HS-27A (cell line): Measurements from ENCODE around the gene CAPZB.

Experiments used
- DNase-seq: peaks from one replicate; pipeline ENCODE4 v3.0.0-alpha.2; 2012; ENCODE audit warnings: low read depth, missing footprints

CAPZB gene

DNA sequence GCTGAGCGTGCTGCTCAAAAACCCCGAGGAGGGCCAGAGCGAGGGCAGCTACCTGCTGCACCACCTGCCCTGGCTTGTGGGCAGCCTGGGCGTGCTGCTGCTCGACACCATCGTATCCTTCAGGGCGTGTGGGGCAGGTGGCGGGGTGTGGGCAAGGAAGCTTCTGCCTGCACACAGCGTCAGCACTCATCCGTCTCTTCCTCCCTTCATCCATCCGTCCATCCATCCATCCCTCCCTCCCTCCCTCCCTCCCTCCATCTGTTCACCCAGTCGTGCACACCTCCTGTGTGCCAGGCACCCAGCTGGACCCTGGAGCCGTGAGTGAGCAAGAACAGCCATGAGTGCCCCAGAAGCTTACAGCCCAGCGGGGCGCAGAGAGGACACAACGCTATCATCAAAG is 158.0 kb downstream of the CAPZB start:
- no peak for DNase-seq

DNA sequence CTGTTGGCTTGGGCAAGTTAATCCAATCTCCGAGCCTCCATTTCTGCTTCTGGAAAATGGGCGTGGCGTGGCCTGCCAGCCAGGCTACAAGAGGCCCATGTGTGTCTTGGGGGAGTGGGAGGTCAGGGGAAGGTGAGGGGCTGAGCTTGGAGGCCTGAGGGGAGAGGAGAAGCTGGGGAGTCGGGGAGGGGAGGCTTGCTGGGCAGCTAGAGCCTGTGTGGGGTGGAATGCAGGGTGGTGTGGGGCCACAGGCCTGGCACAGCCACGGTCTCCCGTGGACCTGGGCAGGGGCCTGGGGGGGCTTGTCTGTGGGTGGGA is 158.6 kb downstream of the CAPZB start:
- no peak for DNase-seq

DNA sequence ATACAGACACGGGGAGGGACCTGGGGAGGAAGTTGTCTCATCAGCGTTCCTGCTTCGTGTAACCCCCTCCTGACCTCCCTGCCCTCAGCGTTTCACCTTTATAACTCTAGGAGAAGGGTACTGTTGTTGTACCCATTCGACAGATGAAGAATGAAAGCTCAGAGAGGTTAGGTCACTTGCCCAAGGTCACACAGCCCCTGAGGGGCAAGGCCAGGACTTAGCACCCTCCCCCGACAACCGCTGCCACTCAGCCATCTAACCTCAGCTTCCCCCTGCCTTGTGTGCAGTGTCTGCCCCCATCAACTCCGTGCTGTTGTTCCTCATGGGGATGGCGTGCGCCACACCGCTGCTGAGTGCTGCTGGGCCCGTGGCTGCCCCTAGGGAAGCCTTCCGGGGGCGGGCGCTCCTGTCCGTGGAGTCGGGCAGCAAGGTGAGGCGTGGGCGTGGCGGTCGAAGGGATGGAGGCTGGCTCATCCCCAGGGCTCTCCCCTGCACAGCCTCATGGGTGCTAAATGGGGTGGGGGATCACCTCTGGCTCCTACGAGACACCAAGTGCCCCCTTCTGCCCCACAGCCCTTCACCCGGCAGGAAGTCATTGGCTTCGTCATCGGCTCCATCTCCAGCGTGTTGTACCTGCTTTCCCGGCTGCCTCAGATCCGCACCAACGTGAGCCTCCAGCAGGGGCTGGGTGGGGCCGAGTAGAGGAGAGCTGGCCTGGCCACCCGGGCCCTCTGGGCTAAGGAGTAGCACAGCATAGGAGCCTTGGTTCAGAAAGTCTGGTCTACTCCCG is 159.2 kb downstream of the CAPZB start:
- no peak for DNase-seq

DNA sequence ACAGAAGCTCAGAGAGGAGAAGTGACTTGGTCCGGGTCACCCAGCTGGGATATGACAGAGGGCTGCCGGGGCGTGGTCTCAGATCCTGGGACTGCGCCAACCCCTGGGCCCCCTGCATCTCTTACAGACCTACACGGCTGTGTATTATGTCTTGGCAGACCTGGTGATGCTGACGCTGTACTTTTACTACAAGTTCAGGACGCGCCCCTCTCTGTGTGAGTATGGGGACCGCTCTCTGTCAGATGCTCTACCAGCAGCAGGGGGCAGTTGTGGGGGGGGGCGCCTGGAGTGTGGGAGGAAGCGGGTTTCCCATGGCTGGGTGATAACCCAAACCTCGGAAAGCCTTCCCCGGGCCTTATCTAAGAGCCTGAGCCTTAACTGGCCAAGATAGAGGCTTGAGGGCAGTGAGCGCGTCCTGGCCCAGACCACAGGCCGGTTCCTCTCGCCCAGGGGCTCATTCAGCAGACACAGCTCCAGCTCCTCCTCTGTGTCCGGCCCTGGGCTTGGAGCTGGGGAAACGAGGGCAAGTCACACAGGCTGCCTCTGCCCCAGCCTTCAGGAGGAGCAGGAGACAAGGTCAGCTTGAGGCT is 159.9 kb downstream of the CAPZB start:
- no peak for DNase-seq

DNA sequence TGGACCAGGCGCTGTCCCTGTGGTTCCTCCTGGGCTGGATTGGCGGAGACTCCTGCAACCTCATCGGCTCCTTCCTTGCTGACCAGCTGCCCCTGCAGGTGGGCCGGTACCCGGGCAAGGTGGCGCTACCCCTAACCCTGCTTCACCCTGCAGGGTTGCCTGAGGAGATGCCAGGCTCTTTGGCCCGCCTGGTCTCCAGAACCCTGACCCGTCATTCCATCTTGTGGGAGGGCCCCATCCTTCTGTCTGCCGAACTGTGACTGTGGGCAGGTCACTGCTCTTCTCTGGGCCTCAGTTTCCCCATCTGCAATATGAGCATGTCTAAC is 160.7 kb downstream of the CAPZB start:
- no peak for DNase-seq

DNA sequence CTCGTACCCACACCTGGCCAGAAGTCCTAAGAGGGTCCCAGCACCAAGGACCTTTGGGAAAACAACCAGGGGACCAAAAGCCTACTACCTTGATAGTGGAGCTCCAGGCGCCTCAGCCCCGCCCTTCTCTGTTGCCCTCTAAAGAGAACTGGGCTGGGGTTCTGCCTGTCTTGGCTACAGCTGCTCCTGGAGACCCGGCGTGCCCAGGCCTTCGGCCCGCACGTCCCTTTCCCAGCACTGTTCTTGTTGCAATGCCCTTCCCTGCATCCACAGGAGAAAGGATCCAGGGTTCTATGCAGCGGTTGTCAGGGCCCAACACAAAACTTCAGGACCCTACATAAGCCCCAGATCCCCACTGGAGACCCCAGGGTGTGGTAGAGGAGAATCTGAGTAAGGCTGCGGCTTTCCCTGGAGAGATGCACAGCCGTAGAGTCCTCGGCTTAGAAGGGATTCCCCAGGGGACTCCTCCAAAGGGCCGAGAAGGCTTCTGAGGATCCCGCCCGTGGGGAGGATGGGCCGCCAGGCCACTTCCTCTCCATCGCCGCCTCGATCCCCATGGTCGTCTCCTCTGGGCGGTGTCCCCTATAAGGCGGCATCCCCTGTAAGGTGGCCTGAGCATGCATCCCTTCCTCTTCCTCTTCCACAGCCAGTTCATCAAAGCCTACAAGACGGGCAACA is 161.2 kb downstream of the CAPZB start:
- DNase-seq = no peak

DNA sequence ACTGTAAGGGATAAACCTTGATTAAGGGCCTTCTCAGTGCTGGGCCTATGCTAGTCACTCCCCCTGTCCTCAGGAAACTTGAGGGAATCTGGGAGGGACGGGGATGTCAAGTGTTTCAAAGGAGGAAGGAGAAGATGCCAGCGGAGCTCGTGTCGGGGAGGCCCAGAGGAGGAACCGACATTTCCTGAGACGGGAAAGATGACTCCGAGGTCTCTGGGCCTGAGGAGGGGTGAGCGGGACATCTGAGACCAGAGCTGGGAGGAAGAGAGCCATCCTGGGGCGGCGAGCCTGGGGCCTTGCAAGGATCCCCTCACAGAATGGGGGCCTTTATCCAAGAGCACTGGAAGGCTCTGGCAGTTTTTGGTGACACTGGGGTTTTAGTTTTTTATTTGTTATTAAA is 162.9 kb downstream of the CAPZB start:
- DNase-seq = no peak

DNA sequence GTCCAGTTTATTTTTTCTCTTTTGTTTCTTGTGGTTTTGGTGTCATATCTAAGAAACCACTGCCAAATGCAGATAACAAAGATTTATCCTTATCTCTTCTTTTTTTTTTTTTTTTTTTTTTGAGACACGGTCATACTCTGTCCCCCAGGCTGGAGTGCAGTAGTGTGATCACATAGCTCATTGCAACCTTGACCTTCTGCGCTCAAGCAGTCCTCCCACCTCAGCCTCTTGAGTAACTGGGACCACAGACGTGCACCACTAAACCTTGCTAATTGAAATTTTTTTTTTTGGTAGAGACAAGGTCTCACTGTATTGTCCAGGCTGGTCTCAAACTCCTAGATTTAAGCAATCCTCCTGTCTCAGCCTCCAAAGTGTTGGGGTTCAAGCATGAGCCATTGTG is 164.3 kb downstream of the CAPZB start:
- no peak for DNase-seq

DNA sequence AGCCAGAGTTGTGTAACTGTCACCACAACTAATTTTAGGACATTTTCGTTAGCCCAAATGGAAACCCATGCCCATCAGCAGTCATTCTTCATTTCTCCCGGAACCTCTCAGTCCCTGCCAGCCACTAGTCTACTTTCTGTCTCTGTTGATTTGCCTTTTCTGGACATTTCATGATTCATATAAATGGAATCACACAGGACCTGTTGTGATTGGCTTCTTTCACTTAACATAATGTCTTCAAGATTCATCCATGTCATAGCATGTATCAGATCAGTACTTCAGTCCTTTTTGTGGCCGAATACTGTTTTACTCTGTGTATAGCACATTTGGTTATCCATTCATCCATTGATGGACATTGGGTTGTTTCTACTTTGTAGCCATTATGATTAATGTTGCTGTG is 166.1 kb downstream of the CAPZB start:
- DNase-seq = no peak

DNA sequence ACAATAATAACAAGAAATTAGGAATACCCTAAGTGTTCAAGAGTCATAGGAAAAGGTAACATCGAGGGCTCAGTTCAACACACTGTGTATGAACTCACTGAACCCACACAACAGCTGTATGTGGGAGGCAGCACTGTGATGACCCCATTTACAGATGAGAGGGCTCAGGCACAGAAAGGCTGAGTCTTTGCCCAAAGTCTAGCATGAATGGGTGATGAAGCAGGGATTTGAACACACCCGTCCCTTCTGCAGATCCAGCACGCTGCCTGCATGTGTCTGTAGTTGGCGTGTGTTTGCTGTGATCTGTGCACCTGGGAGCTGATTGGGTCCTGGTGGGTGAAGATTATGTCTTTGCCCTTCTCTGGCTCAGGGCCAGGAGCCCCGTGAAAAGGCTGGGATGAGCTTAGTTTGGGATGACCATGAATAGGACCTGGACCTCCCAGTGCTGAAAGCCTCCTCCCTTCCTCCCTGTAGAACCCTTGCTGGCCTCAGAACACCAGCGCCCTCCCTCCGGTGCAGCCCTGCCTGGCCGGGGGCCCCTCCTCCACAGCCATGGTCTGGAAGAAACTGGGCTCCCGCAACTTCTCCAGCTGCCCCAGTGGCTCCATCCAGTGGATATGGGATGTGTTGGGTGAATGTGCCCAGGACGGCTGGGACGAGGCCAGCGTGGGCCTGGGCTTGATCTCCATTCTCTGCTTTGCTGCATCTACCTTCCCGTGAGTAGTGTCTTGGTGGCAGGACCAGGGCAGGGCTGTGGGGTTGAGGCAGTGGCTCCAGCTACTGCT is 168.0 kb downstream of the CAPZB start:
- DNase-seq = no peak

DNA sequence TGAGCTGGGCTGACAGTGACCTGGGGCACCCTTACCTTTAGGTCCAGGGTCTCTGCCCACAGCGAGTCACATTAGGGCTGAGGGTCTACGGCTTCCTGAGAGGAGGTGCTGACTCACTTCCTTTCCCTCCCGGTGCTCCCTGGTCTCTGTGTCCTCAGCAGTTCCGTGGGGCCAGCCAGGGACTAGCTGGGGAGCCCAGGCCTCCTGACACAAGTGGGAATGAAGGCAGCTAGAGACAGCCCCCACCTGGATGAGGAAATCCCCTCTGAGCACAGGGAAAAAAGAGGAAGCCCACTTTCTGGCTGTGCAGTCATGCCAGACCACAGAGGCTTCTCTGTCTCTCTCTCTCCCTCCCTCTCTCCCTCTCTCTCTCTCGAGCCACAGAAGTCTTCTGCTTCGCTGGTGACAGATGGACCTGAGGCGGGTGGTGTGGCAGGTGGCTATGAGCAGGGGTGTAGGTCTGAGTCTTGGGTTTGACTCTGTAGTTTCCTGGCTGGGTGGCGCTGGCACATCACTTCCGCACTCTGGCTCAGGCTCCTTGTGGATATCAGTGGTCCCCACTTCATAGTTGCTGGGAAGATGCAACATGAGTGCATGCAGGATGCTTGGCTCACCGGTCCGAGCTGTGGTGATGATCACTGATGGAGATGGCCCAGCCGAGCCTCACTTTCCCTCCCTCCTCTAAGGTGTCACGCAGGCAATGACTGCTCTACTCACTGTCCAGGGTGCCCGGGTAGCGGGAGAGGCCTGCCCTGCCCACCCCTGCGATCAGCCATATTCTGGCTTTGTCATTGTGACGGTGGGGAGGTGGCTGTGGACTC is 169.8 kb downstream of the CAPZB start:
- no peak for DNase-seq

DNA sequence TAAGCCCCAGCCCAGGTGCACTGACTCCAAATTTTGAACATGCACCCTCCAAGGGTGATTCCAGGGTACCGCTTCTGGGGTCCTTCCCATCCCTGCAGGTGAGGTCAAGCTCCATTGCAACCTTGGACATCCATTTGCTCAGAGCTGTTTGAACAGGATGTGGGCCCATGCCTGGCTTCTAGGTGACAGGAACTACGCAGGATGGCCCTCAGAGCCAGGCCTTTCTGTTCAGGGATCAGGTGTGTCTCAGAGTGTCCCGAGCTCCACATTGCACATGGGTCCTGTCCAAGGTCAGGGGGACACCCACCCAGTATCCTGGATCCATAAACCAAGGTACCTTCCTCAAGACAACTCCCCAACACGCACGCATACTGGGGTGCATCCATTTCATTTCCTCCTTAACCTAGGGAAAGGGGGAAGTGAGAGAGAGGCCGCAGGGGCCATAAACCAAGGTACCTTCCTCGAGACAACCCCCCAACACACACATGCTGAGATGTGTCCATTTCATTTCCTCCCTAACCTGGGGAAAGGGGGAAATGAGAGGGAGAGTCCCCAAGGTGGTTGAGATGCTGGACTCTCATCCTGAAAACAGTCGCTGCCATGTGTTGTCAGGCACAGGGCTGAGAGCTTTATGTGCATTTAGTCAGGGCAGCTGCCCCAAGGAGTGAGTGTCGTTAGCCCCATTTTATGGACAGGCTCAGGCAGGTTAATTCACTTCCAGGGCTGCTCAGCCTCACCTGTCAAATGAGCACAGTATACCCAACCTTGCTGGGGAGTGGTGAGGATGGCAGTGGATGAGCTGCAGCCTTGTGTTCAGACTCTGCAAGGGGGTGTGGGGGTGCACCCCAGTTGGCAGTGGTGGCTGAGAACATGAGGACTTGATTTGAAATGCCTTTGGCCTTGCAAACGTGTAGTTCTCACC is 171.1 kb downstream of the CAPZB start:
- DNase-seq = no peak

DNA sequence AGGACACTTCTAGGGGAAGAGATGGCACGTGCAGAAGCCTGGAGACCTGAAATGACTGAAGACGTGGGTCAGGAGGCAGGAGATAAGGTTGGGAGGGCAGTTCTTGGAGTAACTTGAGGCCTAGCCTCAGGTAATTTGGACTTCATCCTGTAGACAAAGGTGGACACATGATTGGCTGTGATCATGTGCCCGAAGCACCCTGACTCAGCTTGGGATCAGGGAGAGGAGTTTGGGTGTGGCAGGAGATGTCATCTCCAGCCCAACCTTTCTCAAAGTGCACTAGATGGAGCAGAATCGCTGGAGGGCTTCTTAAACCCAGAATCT is 171.7 kb downstream of the CAPZB start:
- DNase-seq = no peak

DNA sequence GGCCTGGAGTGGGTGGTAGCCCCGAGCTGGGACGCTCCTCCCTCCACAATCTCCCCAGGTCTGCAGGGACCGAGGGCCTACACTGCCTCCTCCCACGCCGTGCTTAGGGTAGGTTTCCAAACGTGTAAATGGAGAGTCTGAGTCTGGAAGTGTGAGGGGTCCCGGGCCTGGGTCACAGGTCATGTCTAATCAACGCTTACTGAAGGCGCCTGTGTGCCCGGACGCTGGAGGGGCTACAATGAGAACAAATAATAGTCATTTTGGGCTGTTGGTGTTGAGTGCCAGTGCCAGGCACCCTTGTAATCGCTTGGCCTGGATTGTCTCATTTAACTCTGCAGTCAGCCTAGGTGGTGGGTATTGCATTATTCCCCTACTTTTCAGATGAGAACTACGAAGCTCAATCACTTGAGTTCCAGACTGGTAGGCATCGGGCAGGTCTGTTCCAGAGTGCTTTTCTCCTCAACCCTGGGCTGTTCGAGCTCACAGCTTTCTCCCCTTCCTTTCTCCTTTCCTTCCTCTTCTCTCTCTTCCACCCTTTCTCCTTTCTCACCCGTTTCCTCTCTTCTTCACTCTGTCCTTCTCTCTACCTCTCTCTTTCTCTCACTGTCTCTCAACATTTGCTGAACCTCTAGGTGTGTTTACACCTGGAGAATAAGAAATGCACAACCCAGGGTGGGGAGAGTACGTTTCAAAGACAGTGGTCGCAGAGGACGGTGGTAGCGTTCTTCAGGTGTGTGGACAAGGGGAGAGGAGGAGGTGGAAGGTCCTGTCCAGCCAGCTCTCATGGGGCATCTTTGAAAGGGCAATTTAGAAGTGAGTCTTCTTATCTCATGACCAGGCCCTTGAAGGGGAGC is 172.3 kb downstream of the CAPZB start:
- peak; percentile 50 for DNase-seq

DNA sequence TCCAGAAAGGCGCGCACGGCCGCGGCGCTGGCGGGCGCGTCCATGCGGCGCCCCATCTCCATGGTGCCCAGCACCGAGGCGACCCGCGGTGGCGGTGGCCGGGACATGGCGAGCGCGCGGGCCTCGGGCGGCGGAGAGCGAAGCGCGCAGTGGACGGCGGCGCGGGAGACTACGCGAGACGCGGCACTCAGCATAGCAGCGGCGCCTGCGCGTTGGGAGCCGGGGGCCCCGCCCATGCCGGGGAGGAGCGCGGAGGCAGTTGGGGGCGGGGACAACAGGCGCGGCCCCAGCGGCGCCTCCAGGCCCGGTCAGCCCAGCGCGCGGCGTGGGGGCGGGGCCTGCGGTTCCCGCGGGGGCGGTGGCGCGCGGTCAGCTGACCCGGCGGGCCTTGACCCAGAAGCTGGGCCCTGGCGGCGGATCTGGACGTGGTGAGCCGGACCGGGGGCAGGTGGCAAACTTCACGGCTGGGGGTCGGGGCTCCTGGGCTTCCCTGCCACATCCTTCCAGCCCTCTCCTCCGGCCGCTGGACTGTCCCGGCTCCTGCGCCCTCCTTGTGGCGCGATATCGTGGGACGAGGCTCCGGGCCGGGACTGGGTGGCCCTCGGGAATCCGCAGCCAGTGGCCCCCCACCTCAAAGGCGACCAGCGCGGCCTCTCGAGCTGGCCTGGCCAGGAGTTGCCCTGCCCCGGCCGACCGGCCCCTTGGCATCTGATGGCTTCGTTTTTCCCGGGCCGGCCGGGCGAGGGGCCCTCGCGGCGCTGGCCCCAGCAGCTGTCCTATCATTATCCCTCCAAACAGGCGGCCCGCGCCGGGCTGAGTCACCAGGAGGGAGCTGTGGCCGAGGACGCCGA is 173.2 kb downstream of the CAPZB start, which contains the start of the genes AKR7A2 and SLC66A1:
AKR7A2 (minus strand) TSS at position 214 of the 851 bp plus-strand sequence; CDS start at position 194, 20 bp downstream.
SLC66A1 (plus strand) TSS at position 396 of the 851 bp plus-strand sequence. CDS start 5,352 bp downstream, outside the sequence.
- peak; percentile 62 for DNase-seq

DNA sequence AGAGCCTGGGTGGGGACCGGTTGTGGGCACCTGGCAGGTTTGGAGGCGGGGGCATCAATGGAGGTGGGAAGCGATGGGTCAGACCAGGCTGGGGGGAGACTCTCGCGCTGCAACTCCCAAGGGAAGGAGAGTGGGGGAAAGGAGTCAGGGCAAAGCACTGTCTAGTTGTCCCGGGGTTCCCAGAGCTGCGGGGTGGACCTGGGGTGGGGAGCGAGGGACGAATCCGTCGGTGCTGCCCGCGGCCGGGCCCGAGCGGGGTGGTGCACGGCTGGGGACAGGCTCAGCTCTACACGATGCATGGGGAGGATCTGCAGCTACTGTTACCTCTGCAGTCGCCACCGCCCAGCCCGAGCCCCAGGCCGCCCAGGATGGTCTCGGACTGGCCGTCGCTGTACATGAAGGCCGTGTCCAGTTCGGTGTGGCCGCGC is 173.8 kb downstream of the CAPZB start:
- no peak for DNase-seq

DNA sequence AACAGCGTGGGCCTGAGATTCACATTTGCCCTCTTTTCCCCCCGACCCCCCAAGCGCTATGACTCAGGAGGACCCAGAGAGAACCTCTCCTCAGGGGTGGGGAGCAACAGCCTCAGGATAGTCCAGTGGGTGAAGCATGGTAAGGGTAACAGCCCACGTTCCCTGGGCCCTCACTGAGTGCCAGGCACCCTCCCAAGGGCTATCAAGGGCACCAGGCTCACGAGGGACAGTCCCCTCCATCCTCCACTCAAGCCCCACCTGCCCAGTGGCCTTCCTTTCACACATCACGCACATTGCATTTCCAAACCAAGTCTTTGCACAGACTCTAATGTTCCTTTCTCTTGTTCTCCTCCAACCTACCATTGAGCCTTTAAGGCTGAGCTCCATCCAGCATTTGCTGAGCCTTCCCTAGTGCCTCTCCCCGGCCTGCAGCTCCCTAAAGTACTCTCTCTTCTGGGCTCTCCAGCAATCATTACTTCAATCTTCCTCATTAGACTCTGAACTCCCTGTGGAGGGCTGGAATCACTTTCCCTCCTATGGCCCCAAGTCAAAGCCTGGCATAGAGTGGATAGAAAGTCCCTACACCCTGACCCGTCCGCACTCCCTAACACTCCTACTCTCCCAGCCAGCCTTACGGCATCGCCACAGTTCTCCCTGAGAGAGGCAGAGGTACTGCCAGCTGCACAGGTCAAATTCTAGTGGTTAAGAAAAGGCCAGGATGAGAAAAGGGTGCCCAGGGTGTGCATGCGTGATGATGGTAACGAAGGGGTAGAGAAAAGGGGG is 174.4 kb downstream of the CAPZB start:
- no peak for DNase-seq

DNA sequence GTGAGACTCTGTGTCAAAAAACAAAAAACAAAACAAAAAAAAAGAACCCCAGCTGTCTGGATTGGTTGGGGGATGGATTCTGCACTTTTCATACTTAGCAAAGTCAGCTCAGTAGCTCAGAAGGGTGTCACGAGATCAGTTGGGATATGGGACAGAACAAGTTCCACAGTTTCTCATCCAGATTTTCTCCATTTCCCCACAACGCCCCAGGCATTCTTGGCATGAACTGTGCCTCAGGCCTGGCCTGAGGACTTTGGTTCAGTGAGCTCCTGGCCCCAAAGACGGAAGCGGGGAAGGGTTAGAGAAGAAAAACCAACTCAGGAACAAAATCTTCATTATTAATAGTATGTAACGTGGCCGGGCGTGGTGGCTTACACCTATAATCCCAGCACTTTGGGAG is 175.3 kb downstream of the CAPZB start:
- DNase-seq = no peak
